Pons (tissue), 1 donor: ENCODE results near the gene ALG10B.

Experiments used
- DNase-seq: peaks from one replicate; pipeline ENCODE4 v3.0.0-alpha.2; 2016; ENCODE audit warnings: low spot score

Gene ALG10B

GRCh38 chr12:38374751-38375150 is 58.2 kb downstream of the ALG10B start:
- DNase-seq: no peak
